Suppressor macrophage treated with lipopolysaccharide for 1 hour (primary cell): Measurements from ENCODE around the gene GAS6.

Source experiments
- DNase-seq, 3 donors: peaks; one replicate each; pipeline ENCODE4 v3.0.0-alpha.2; 2020 to 2022

Gene GAS6

GRCh38 chr13:113787694-113788093, 76.2 kb downstream of the GAS6 start:
- no peak for DNase-seq

GRCh38 chr13:113786262-113786841, 77.5 kb downstream of the GAS6 start:
- DNase-seq = peak; percentile 32 to 52 (median 42)

- peak; percentile 61 to 79 (median 69) for DNase-seq
Measured at GRCh38 chr13:113785051-113786010, 78.5 kb downstream of the GAS6 start.

- no peak for DNase-seq
Measured at GRCh38 chr13:113784645-113785024, 79.2 kb downstream of the GAS6 start.

- no peak for DNase-seq
Measured at GRCh38 chr13:113783966-113784644, 79.8 kb downstream of the GAS6 start.

- no peak for DNase-seq
Measured at GRCh38 chr13:113783200-113783881, 80.5 kb downstream of the GAS6 start.

- DNase-seq = no peak
Measured at GRCh38 chr13:113782472-113782871, 81.4 kb downstream of the GAS6 start.

- no peak for DNase-seq
Measured at GRCh38 chr13:113781571-113781970, 82.3 kb downstream of the GAS6 start.

- DNase-seq = peak in 1 of 3 donors; percentile 35
Measured at GRCh38 chr13:113777311-113778260, 86.3 kb downstream of the GAS6 start.

GRCh38 chr13:113776231-113777125, 87.4 kb downstream of the GAS6 start:
- no peak for DNase-seq

GRCh38 chr13:113775451-113776145, 88.3 kb downstream of the GAS6 start:
- DNase-seq = no peak

- DNase-seq = peak in 1 of 3 donors; percentile 20
Measured at GRCh38 chr13:113774177-113775107, 89.4 kb downstream of the GAS6 start.

GRCh38 chr13:113771709-113772331, 92.1 kb downstream of the GAS6 start:
- peak in 2 of 3 donors; percentile 25 to 41 for DNase-seq

- no peak for DNase-seq
Measured at GRCh38 chr13:113770937-113771336, 92.9 kb downstream of the GAS6 start.
